ENCODE data around the gene APCDD1L. TPM values are rescaled to one million over a fixed set of nuclear protein-coding genes. Genes with fewer than 3 reads are reported as not detected.

Gene APCDD1L
- total and polyA plus RNA-seq, 4 donors, result 0.02 to 0.74 (median 0.31) TPM

- no peak for ATAC-seq (ENCODE audit: insufficient read depth, low FRiP score)
- Histone ChIP-seq H3K9ac (ENCODE audit: insufficient read depth in 1 of 2, low read length in 2 of 2) (no peak overlapping the region), H3K36me3 (ENCODE audit: control insufficient read depth in 4 of 4, insufficient read depth in 4 of 4, low read length in 4 of 4) (peaks cover 3 to 17% (median 6%) of the 10 kb centered on the region in 4 donors), H3K9me3 (ENCODE audit: control insufficient read depth in 4 of 4, insufficient read depth in 3 of 4, low read length in 3 of 4) (peaks cover 0 to 4% (median under 1%) of the 10 kb centered on the region in 4 donors), H3K4me1 (ENCODE audit: control insufficient read depth in 5 of 5, insufficient read depth in 5 of 5, low read length in 5 of 5) (peaks cover 0 to 10% (median 0%) of the 10 kb centered on the region in 5 donors), H3K27me3 (ENCODE audit: control insufficient read depth in 3 of 3, insufficient read depth in 3 of 3, low read length in 2 of 3) (no peaks in the 10 kb centered on the region), H3K4me3 (no peak overlapping the region), H3K27ac (ENCODE audit: low read depth in 1 of 2, low read length in 1 of 2) (no peak overlapping the region)
- 83 to 87% methylated on average over 10 of the region's 10 CpGs for WGBS, 2 donors
- peak in 1 of 3 donors; percentile 22 for DNase-seq
- TF ChIP-seq CTCF (IDR thresholded peaks at IDR 0.05; ENCODE audit: control extremely low read depth, extremely low read depth), result no peak
Measured at GRCh38 chr20:58449681-58450221, 65.4 kb downstream of the APCDD1L start.

- TF ChIP-seq CTCF (IDR thresholded peaks at IDR 0.05; ENCODE audit: control extremely low read depth, extremely low read depth), result no peak
- DNase-seq, result no peak
- H3K36me3 ChIP-seq (ENCODE audit: control insufficient read depth in 4 of 4, insufficient read depth in 4 of 4, low read length in 4 of 4), result peaks cover 3 to 21% (median 9%) of the 10 kb centered on the region in 4 donors
Measured at GRCh38 chr20:58448958-58449357, 66.2 kb downstream of the APCDD1L start.

DNA sequence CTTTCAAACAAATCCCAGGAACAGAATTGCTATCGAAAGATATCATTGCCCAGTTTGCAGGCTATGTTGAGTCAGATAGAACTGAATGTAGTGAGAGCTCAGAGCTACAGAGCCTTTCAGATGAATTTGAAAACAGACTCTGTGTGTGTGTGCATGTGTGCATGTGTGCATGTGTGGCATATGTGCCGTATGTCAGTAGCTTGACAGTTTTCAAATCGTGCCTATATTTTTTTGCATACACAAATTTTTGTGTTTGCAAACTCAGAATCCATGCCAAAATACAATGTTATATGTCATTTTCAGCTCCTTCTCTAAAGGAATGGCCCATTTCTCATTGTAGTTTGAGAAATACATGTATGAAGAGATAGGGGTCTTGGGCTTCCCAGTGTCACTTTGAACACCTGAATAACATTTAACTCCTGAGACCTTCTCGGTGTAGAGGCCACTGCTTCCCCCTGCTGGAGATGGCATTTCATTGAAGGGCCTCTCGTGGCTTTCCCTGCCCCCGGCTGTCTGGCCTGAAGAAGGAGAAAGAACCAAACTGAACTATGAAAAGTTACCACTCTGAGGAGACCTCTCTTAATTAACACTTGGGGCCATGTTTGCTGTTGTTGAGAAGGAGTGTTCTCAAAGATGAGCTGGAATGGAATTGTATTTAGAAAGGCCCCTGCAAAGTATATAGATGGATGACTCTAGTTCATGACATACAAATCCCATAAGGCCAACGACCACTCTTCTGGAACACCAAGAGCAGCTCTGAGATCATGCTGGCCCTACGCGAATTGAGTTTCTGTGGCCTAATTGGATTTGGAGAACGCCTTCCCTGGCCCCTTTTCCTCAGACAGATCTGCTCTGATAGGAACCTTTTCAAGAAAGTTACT lies 67.4 kb downstream of the APCDD1L start:
- peaks cover 3 to 24% (median 10%) of the 10 kb centered on the region in 4 donors for H3K36me3 ChIP-seq (ENCODE audit: control insufficient read depth in 4 of 4, insufficient read depth in 4 of 4, low read length in 4 of 4)
- WGBS, 2 donors, result 72 to 75% methylated on average over 10 of the region's 10 CpGs
- peaks cover 0 to 10% (median 0%) of the 10 kb centered on the region in 5 donors for H3K4me1 ChIP-seq (ENCODE audit: control insufficient read depth in 5 of 5, insufficient read depth in 5 of 5, low read length in 5 of 5)
- DNase-seq (peak in 1 of 3 donors; percentile 25), ATAC-seq (ENCODE audit: insufficient read depth, low FRiP score) (no peak)
- no peak overlapping the region for H3K4me3 ChIP-seq
- H3K9me3 ChIP-seq (ENCODE audit: control insufficient read depth in 4 of 4, insufficient read depth in 3 of 4, low read length in 3 of 4), result no peaks in the 10 kb centered on the region
- H3K9ac ChIP-seq (ENCODE audit: insufficient read depth in 1 of 2, low read length in 2 of 2), result no peak overlapping the region
- TF ChIP-seq CTCF (IDR thresholded peaks at IDR 0.05; ENCODE audit: control extremely low read depth, extremely low read depth), result peak; percentile 23
- H3K27me3 ChIP-seq (ENCODE audit: control insufficient read depth in 3 of 3, insufficient read depth in 3 of 3, low read length in 2 of 3), result no peaks in the 10 kb centered on the region
- H3K27ac ChIP-seq (ENCODE audit: low read depth in 1 of 2, low read length in 1 of 2), result no peak overlapping the region

More at GRCh38 chr20:58448958-58449357, 66.2 kb downstream of the APCDD1L start:
- Histone ChIP-seq H3K27me3 (ENCODE audit: control insufficient read depth in 3 of 3, insufficient read depth in 3 of 3, low read length in 2 of 3) (no peaks in the 10 kb centered on the region), H3K9me3 (ENCODE audit: control insufficient read depth in 4 of 4, insufficient read depth in 3 of 4, low read length in 3 of 4) (no peaks in the 10 kb centered on the region), H3K27ac (ENCODE audit: low read depth in 1 of 2, low read length in 1 of 2) (no peak overlapping the region), H3K4me3 (no peak overlapping the region), H3K9ac (ENCODE audit: insufficient read depth in 1 of 2, low read length in 2 of 2) (no peak overlapping the region), H3K4me1 (ENCODE audit: control insufficient read depth in 5 of 5, insufficient read depth in 5 of 5, low read length in 5 of 5) (peaks cover 0 to 10% (median 0%) of the 10 kb centered on the region in 5 donors)
- WGBS, 2 donors, result 93 to 97% methylated on average over 4 of the region's 4 CpGs
- ATAC-seq (ENCODE audit: insufficient read depth, low FRiP score), result no peak

Data from lung (tissue), 12 donors.